GM18526 (cell line): ENCODE data around the gene ID1.

ENCODE experiments used
- POLR2A ChIP-seq: IDR thresholded peaks from 3 replicates; pipeline ENCODE4 v1.6.1; 2011; ENCODE audit not compliant: insufficient read length; ENCODE audit errors: extremely low read depth

The ID1 gene

DNA sequence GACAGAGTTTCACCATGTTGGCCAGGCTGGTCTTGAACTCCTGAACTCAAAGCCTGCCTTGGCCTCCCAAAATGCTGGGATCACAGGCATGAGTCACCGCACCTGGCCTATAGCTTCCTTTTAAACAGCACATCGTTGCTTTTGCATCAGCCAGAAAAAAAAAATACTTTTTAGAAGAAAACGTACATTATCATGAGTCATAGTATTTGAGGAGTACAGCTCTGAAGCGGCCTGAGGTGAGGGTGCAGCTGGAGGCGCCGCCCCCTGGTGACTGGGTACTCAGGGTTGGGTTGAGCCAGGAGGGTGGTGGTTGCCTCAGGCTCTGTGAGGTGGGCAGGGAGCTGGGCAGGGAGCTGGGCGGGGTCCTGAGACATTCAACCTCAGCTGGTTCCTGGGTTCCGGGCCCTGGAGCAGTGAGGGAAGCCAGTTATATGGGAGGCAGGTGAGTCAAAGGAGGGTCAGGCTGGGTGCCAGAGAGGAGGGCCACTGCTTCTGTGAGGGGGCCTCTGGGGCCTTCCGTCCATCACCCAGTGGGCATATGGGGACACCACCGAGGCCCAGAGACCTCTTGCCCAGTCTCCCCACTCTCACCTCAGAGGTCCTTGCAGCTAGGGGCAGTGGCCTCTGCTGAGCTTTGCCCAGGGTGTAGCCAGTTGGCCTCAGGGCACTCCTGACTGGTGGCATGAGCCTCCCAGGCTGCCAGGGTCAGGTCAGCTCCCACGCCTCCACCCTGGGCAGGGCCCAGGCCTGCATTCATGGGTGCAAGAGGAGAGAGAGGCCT, 11.7 kb upstream of the ID1 start:
- no peak for TF ChIP-seq POLR2A

DNA sequence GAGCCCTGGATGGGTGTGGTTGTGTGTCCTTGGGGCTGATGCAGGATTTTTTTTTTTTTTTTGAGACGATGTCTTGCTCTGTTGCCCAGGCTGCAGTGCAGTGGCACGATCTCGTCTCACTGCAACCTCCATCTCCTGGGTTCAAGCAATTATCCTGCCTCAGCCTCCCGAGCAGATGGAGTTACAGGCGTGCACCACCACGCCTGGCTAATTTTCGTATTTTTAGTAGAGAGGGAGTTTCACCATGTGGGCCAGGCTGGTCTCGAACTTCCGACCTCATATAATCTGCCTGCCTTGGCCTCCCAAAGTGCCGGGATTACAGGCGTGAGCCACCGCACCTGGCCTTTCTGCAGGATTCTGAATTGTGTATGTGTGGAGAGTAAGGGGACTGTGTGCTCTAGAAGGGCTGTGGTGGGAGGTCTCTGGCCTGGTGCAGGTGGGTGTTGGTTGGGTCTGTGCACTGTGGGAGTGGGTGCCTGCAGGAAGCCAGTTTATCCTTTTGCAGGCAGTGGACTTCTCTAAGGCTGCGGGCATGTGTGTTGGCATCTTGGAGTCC, 11.0 kb upstream of the ID1 start:
- no peak for TF ChIP-seq POLR2A

DNA sequence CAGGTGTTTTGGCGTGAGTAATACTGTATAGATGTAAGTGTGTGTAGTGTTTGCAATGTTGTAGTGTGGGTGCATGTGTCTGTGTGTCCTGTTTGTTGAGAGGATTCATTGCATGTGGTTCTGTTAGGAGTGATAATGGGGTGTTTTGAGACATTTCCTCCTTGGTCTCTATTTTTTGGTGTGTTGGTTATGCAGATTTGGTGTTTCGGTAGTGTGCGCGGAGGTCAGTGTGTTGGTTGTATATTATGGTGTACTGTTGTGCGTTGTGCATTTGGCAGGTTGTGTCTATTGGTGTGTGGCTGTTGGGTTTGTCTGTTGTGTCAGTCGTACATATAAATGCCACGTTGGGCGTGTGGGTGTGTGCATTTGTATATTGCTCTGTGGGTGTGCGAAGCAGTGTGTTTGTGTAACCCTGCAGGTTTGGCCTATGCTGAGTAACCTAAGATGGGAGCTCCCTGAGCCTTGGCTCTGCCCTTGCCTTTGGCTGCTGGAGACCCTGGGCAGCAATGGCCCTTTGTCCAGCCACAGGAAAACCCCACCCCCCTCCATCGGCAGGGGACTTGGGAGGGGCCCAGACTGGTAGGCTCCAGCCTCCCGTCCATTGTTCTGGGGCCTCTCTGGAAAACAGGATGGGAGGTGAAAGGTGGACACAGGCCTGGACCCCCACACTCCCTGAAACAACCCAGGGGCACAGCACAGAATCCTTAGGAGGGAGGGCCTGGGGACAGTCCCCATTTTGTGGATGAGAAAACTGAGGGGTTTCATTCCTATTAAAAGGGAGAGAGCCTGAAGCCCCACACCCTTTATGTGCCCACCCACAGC, 10.3 kb upstream of the ID1 start:
- TF ChIP-seq POLR2A = no peak

DNA sequence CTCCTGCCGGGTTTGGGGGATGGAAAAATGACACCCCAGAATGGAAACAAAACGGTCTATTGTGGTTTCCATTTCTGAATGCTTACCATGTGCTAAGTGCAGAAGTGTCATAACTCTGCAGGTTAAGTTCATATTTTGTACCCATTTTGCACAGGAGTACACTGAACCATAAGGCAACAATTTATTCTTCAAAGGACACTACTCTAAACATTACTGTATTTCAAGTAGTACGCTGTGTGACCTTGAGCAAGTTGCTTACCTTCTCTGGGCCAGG, 9.8 kb upstream of the ID1 start:
- TF ChIP-seq POLR2A = no peak

DNA sequence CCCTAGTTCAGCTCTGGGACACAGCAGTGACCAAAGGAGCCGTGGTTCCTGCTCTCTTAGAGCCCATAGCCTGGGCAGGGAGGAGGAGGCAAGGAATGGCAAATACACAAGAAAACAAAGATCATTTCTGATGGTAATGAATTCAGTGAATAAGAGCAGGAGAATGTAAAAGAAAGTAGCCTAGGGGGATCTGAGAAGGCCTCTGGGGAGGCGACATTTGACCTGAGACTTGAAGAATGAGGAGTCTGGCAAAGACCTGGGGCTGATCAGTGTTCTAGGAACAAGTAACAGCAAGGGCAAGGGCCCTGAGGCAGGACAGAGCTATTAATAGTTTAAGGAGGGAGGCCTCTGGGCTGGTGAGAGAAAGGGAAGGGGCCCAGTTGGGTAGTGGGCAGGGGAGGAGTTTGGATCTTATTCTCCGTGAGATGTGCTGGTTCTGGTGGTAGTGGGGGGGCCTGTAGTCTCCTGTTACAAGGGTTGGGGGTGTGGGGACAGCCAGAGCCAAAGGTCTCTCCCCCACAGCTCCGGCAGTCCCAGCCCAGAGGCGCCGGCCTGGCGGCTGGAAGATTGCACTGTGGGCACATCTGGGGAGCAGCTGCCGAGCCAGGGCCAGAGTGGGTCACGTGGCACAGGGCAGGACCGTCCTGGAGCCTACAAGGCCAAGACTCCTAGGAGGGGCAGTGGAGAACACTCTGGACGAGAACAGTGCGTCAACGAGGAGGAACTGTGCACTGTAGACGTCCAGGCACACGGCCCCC, 9.3 kb upstream of the ID1 start:
- TF ChIP-seq POLR2A = no peak

DNA sequence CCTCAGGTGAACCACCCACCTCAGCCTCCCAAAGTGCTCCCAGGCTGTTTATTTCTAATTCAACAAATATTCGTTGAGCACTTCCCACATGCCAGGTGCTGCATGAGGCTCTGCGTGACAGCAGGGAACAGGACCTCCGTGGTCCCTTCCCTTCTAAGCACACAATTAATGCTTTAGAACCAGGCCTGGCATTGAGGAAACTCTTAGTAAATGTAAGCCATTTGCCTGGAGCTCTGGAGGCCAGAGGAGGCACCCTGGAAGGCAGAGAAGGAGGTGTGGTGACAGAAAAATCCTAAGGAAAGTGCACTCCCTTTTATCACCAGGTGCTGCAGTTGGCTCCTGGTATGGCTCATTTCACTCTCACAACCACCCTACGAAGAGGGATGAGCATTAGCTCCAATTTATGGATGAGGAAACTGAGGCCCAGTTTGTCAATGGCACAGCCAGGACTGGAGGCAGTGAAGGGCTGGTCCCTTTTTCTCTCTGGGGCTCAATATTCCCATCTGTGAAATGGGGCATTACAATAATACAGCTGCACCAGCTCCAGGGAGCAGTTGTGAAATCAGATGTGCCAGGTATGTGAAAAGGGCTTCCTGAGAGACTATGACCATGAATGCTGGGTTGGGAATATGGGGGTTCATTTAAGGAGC, 8.1 kb upstream of the ID1 start:
- TF ChIP-seq POLR2A = no peak

DNA sequence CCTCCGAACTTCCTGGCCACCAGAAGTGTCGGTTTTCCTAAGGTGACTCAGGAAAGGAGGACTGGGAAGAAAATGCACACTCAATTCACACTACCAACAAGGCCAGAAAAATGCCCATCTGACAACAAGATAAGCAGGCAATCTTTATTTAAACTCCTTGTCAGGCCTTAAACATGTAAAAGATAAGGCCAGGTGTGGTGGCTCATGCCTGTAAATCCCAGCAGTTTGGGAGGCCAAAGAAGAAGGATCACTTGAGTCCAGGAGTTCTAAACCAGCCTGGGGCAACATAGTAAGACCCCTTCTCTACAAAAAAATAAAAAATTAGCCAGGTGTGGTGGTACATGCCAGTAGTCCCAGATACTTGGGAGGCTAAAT, 7.6 kb upstream of the ID1 start:
- TF ChIP-seq POLR2A = no peak

DNA sequence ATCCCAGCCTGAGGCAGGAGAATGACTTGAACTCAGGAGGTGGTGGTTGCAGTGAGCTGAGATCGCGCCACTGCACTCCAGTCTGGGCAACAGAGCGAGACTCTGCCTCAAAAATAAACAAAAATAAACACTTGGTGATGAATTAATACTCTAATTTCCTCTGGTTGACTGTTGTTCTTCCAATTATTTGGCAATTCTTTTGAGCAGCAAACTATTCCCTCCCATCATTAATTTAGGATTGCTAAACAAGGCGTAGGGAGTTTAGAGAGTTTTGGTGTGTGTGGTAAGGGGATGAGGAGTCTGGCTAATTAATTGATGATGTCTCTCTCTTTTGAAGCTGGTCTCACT, 2.7 kb upstream of the ID1 start:
- no peak for TF ChIP-seq POLR2A

DNA sequence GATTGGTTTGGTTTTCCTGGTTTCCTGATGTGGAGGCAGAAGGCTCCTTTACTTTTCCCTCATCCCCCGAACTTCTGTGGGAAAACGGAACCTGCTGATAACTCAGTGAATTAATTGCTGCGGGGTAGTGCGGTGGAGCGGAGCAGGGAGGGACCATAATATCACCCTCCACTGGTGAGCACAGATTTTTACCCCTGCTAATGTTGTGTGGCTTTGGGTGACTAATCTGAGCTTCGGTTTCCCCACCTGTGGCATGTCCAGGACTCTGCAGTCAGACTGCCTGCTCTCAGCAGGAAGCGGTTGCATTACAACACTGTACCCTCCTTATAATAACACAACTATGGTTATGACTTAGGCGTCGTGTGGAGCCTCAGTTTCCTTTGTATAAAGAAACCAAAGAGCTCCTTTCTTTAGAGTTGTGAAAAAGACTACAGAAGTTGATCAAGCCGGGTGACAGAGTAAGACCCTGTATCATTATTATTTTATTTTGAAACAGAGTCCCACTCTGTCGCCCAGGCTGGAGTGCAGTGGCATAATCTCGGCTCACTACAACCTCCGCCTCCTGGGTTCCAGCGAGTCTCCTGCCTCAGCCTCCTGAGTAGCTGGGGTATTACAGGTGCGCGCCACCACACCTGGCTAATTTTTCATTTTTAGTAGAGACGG, 2.2 kb upstream of the ID1 start:
- no peak for TF ChIP-seq POLR2A

DNA sequence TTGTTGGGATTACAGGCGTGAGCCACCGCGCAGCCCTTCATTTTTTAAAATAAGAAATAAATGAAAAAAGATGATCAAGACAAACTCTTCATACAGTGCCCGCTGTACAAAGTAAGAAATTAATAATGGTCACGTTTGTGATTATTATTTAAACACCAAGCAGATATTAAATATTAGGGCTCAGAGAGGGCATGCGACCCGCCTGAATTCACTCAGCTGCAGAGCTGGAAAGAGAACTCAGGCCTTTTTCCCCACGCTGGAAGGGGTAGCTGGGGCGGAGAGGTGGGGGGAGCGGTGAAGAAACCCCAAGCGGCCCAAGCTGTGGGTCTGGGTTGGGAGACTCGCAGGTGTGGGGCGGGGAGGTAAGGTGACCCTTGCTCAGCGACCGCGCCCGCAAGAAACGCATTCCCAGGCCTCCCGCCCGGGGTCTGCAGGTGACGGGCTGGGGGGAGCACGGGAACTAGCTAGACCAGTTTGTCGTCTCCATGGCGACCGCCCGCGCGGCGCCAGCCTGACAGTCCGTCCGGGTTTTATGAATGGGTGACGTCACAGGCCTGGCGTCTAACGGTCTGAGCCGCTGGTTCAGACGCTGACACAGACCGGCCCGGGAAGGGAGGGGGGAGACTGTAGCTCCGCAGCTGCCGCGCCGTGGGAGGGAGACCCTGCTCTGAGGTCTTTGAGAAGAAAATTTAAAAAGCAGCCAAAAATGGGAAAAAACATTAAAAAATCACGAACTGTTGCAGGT, 1.1 kb upstream of the ID1 start:
- no peak for TF ChIP-seq POLR2A

DNA sequence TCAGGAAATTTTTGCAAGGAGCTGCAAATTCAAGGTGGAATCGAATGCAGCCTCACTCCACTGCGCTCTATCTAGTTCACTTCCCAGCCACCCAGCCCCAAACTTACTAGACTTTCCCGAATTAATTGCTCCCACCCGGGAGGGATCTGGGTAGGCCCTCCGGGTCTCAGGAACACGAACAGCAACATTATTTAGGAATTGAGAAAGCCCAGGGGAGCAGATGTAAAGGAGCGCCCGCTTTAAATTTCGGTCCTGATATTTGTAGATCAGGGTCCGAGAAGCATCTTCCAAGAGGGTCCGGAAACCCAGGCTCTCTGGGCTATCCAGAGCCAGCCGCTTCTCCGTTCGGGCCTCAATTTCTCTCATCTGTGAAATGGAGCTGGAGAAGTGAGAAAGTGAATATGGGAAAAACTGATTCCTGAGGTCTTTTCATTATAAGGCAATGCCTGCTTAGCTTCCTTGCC, 490 bp upstream of the ID1 start:
- no peak for TF ChIP-seq POLR2A

DNA sequence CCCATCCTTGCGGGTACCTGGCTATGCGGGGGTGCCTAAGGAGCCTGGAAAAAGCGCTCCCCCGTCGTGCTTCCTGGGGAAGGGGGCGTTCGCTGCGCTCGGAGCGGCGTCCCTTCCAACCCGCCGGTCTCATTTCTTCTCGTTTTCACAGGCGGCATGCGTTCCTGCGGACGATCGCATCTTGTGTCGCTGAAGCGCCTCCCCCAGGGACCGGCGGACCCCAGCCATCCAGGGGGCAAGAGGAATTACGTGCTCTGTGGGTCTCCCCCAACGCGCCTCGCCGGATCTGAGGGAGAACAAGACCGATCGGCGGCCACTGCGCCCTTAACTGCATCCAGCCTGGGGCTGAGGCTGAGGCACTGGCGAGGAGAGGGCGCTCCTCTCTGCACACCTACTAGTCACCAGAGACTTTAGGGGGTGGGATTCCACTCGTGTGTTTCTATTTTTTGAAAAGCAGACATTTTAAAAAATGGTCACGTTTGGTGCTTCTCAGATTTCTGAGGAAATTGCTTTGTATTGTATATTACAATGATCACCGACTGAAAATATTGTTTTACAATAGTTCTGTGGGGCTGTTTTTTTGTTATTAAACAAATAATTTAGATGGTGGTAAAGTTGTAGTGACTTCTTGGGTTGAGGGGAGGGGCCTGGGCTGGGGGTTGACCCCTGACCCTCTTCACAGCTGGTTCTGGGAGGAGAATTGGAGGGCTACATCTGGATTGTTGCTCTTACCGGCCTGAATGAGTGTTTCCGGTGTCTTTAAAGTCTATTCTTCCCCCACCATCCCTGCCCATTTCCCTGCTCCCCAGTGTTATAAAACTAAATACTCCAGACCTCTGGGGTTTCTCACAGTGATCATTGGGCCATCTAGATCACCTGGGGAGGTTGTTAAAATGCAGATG, 1.1 kb downstream of the ID1 start:
- no peak for TF ChIP-seq POLR2A

DNA sequence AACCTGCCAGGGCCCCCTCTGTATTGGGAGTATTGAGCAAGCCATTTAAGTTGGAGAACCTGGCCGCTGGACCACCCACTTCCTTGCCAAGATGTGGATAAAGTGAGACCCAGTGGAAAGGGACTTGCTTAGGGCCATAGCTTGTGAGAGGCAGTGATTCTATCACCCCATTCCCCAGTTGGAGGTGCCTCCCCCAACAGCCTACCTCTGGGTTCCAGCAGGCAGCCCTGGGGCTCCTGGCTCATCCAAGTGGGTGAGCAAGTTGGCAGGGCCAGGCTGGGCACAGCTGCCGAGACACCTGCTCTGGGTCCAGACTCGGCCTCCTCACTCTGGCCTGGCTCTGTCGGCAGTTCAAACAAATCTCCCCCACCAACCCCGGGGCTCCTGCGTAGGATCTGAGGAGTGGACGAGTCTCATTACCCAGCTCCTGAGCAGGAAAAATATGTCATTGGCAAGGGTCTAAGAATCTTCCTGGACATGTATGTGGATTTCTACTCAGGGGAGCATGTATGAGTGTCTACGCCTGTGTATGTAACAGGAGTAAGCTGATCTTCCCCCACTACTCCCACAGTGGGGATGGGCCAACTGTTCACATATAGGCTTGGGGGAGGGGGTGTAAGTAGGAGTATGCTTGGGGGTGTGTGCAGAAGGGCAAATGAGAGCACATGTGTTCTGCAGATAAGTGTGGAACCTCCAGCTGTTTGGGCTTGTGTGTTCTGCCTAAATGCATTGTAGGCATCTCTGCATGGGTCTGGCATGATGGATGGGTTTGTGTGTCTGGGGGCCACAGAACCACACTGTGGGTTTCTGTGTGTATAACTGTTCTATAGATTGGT, 1.9 kb downstream of the ID1 start:
- TF ChIP-seq POLR2A = no peak
